ENCODE results near the gene CHD2. TPM values are rescaled to one million over a fixed set of nuclear protein-coding genes. Genes with fewer than 3 reads are reported as not detected.

Gene CHD2
- total RNA-seq, 6 donors from 2014 or later: 102 to 500 (median 155) TPM

GRCh38 chr15:92989470-92989869 is 89.3 kb downstream of the CHD2 start:
- Histone ChIP-seq H3K4me1 (no peaks in the 10 kb centered on the region), H3K36me3 (peaks cover 38 to 100% (median 73%) of the 10 kb centered on the region in 4 donors)

DNA sequence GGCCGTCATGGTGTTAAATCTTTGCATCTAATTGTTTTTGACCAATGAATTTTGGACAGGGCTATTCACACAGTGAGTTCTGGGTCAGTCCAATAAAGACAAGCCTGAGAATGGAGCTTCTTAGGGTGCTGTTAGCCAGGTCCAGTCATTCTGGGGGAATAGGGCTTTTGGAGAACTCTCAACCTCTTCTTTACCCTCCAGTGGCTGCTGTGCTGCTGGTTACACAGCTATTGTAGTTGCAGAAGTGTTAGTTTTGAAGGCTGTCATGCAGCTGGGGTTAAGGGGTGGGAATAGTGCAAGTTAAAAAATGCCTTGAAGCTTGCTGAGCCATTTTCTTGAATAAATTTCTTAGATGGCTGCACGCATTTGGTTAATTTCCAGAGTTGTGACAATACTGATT is 89.9 kb downstream of the CHD2 start:
- TF ChIP-seq, protein P1, sequence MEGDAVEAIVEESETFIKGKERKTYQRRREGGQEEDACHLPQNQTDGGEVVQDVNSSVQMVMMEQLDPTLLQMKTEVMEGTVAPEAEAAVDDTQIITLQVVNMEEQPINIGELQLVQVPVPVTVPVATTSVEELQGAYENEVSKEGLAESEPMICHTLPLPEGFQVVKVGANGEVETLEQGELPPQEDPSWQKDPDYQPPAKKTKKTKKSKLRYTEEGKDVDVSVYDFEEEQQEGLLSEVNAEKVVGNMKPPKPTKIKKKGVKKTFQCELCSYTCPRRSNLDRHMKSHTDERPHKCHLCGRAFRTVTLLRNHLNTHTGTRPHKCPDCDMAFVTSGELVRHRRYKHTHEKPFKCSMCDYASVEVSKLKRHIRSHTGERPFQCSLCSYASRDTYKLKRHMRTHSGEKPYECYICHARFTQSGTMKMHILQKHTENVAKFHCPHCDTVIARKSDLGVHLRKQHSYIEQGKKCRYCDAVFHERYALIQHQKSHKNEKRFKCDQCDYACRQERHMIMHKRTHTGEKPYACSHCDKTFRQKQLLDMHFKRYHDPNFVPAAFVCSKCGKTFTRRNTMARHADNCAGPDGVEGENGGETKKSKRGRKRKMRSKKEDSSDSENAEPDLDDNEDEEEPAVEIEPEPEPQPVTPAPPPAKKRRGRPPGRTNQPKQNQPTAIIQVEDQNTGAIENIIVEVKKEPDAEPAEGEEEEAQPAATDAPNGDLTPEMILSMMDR (IDR thresholded peaks at IDR 0.05): no peak
- TF ChIP-seq POLR2A (IDR thresholded peaks at IDR 0.05) (no peak), EP300 (IDR thresholded peaks at IDR 0.05) (no peak), POLR2AphosphoS5 (IDR thresholded peaks at IDR 0.05) (no peak)
- 93 to 96% methylated on average over 2 of the region's 2 CpGs for WGBS, 2 donors
- DNase-seq (no peak), ATAC-seq (ENCODE audit: low FRiP score in 2 of 2) (no peak)
- H3K27ac ChIP-seq: no peak overlapping the region
- H3K27me3 ChIP-seq: no peaks in the 10 kb centered on the region
- H3K4me1 ChIP-seq: no peaks in the 10 kb centered on the region
- H3K4me3 ChIP-seq: no peak overlapping the region
- peaks cover 33 to 100% (median 67%) of the 10 kb centered on the region in 4 donors for H3K36me3 ChIP-seq
- no peaks in the 10 kb centered on the region for H3K9me3 ChIP-seq

More at GRCh38 chr15:92989470-92989869, 89.3 kb downstream of the CHD2 start:
- DNase-seq (no peak), ATAC-seq (ENCODE audit: low FRiP score in 2 of 2) (no peak)
- WGBS, 2 donors: 80 to 97% methylated on average over 2 of the region's 2 CpGs
- Histone ChIP-seq H3K27ac (no peak overlapping the region), H3K9me3 (no peaks in the 10 kb centered on the region), H3K4me3 (no peak overlapping the region), H3K27me3 (no peaks in the 10 kb centered on the region)
- no peak for TF ChIP-seq POLR2A (IDR thresholded peaks at IDR 0.05)

DNA sequence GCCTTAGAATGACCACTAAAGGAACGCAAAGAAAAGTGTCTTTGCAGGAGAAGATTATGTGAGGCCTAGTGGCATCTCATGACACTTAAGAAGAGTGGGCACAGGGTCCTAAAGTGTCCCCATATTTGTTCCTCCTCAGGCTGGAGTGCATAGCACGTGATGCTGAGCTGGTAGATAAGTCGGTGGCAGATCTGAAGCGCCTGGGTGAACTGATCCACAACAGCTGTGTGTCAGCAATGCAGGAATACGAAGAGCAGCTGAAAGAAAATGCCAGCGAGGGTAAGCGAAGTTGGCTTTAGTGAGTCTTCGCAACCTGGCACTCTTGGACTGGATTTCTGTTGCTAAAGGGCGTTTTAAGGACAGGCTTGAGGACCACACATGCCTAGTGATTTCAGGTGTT is 92.6 kb downstream of the CHD2 start:
- H3K4me3 ChIP-seq: no peak overlapping the region
- H3K27ac ChIP-seq: no peak overlapping the region
- DNase-seq (no peak), ATAC-seq (ENCODE audit: low FRiP score in 2 of 2) (no peak)
- peaks cover 45 to 99% (median 70%) of the 10 kb centered on the region in 4 donors for H3K36me3 ChIP-seq
- no peaks in the 10 kb centered on the region for H3K4me1 ChIP-seq
- WGBS, 2 donors: 90 to 95% methylated on average over 9 of the region's 9 CpGs
- TF ChIP-seq, protein P1 (IDR thresholded peaks at IDR 0.05): no peak
- TF ChIP-seq POLR2A (IDR thresholded peaks at IDR 0.05): no peak
- TF ChIP-seq POLR2AphosphoS5 (IDR thresholded peaks at IDR 0.05): no peak
- no peak for TF ChIP-seq EP300 (IDR thresholded peaks at IDR 0.05)
- no peaks in the 10 kb centered on the region for H3K9me3 ChIP-seq
- no peaks in the 10 kb centered on the region for H3K27me3 ChIP-seq

- WGBS, 2 donors: 90 to 91% methylated on average over 3 to 6 of the region's 6 CpGs
These were observed 97.7 kb downstream of the CHD2 start for GRCh38 chr15:92997821-92998220.

DNA sequence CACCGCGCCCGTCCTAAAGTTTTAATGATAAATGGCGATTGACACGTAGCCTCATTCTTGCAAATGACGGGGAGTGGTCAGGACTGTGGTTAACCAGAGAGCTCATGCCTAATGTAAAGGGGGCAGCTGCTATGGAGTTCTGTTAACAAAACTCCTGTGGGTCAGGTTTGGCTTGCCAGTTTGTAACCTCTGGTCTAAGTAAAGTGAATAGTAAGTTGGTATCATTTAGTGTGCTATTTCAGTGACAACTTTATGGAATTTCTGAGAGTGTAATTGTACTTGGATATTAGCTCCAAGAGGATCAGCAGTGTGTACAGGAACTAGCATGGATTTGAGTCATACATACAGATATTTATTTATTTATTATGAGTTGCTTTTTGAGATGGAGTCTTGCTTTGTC is 101.0 kb downstream of the CHD2 start:
- H3K9me3 ChIP-seq: no peaks in the 10 kb centered on the region
- no peak overlapping the region for H3K27ac ChIP-seq
- no peak for TF ChIP-seq EP300 (IDR thresholded peaks at IDR 0.05)
- no peak for TF ChIP-seq POLR2A (IDR thresholded peaks at IDR 0.05)
- no peak for TF ChIP-seq POLR2AphosphoS5 (IDR thresholded peaks at IDR 0.05)
- TF ChIP-seq, protein P1 (IDR thresholded peaks at IDR 0.05): no peak
- 94 to 98% methylated on average over 6 of the region's 6 CpGs for WGBS, 2 donors
- H3K4me1 ChIP-seq: no peaks in the 10 kb centered on the region
- peaks cover 77 to 100% (median 85%) of the 10 kb centered on the region in 4 donors for H3K36me3 ChIP-seq
- DNase-seq (no peak), ATAC-seq (ENCODE audit: low FRiP score in 2 of 2) (no peak)
- H3K27me3 ChIP-seq: no peaks in the 10 kb centered on the region
- no peak overlapping the region for H3K4me3 ChIP-seq

More at GRCh38 chr15:92997821-92998220, 97.7 kb downstream of the CHD2 start:
- no peaks in the 10 kb centered on the region for H3K9me3 ChIP-seq
- ATAC-seq (ENCODE audit: low FRiP score in 2 of 2): no peak
- no peak overlapping the region for H3K27ac ChIP-seq
- H3K36me3 ChIP-seq: peaks cover 72 to 99% (median 81%) of the 10 kb centered on the region in 4 donors
- H3K4me3 ChIP-seq: no peak overlapping the region
- no peak for DNase-seq
- no peaks in the 10 kb centered on the region for H3K27me3 ChIP-seq
- TF ChIP-seq, protein P1 (IDR thresholded peaks at IDR 0.05): no peak
- TF ChIP-seq EP300 (IDR thresholded peaks at IDR 0.05) (no peak), POLR2AphosphoS5 (IDR thresholded peaks at IDR 0.05) (no peak), POLR2A (IDR thresholded peaks at IDR 0.05) (no peak)
- H3K4me1 ChIP-seq: no peaks in the 10 kb centered on the region

Measured in upper lobe of left lung (tissue), 6 donors.